Mesenchymal stem cell (in vitro differentiated cells and primary cell): ENCODE results near the gene U2AF1.
"Not testable (repeated sequence)": the region's sequence is repeated elsewhere in the genome, so short reads cannot be mapped to it uniquely, and the experiment has no call there.

ENCODE experiments used
- DNase-seq: peaks from one replicate; pipeline ENCODE4 v3.0.0-alpha.2; 2013
- H2AFZ ChIP-seq: one replicate; pipeline ENCODE4 v1.6.1; 2013; ENCODE audit warnings: low read depth, mild to moderate bottlenecking, control low read depth, inconsistent platforms, low read length, moderate library complexity
- H2AK5ac ChIP-seq: 2 replicates; pipeline ENCODE4 v1.6.1; 2013; ENCODE audit warnings: low read length, moderate library complexity, mild to moderate bottlenecking, inconsistent platforms; ENCODE audit not compliant: severe bottlenecking
- H2BK120ac ChIP-seq: one replicate; pipeline ENCODE4 v1.6.1; 2013; ENCODE audit warnings: low read depth, mild to moderate bottlenecking, inconsistent platforms, low read length, moderate library complexity
- H2BK12ac ChIP-seq, 2 experiments: one replicate each; pipeline ENCODE4 v1.6.1; 2013; ENCODE audit warnings: inconsistent platforms in 2 of 2, low read length in 2 of 2, mild to moderate bottlenecking in 2 of 2, moderate library complexity in 2 of 2, control low read depth in 1 of 2
- H2BK15ac ChIP-seq: one replicate; pipeline ENCODE4 v1.6.1; 2013; ENCODE audit warnings: mild to moderate bottlenecking, low read depth, inconsistent platforms; ENCODE audit not compliant: poor library complexity, severe bottlenecking
- H2BK5ac ChIP-seq: 2 replicates; pipeline ENCODE4 v1.6.1; 2013; ENCODE audit warnings: low read depth, mild to moderate bottlenecking, low read length, control low read depth, inconsistent platforms; ENCODE audit not compliant: poor library complexity, severe bottlenecking
- H3K14ac ChIP-seq, 2 experiments: one replicate each; pipeline ENCODE4 v1.6.1; 2013; ENCODE audit warnings: inconsistent platforms in 2 of 2, low read length in 2 of 2, control low read depth in 1 of 2, mild to moderate bottlenecking in 1 of 2, moderate library complexity in 1 of 2
- H3K18ac ChIP-seq, 2 experiments: one replicate each; pipeline ENCODE4 v1.6.1; 2013; ENCODE audit warnings: inconsistent platforms in 2 of 2, low read length in 2 of 2, control low read depth in 1 of 2, low read depth in 1 of 2, mild to moderate bottlenecking in 1 of 2
- H3K23ac ChIP-seq, 2 experiments: one replicate each; pipeline ENCODE4 v1.6.1; 2013; ENCODE audit warnings: inconsistent platforms in 2 of 2, low read length in 2 of 2, mild to moderate bottlenecking in 2 of 2, moderate library complexity in 2 of 2, control low read depth in 1 of 2
- H3K27ac ChIP-seq: 2 replicates; pipeline ENCODE4 v1.5.1; 2013; ENCODE audit warnings: mild to moderate bottlenecking, moderate library complexity, low read length, control low read depth, inconsistent platforms; ENCODE audit not compliant: poor library complexity, severe bottlenecking
- H3K27me3 ChIP-seq, 2 experiments: 2 replicates each; pipeline versions ENCODE4 v1.6.1 to v1.7.0; 2013; ENCODE audit warnings: low read length in 2 of 2, mild to moderate bottlenecking in 2 of 2, moderate library complexity in 2 of 2, control low read depth in 1 of 2, inconsistent platforms in 1 of 2; ENCODE audit not compliant: control insufficient read depth in 1 of 2, insufficient read depth in 1 of 2
- H3K36me3 ChIP-seq, 2 experiments: 2 replicates each; pipeline versions ENCODE4 v1.6.1 to v1.7.0; 2013; ENCODE audit warnings: low read length in 2 of 2, control low read depth in 1 of 2, inconsistent platforms in 1 of 2, low read depth in 1 of 2, mild to moderate bottlenecking in 1 of 2; ENCODE audit not compliant: insufficient read depth in 2 of 2, control insufficient read depth in 1 of 2
- H3K4ac ChIP-seq, 2 experiments: one replicate each; pipeline ENCODE4 v1.6.1; 2013; ENCODE audit warnings: inconsistent platforms in 2 of 2, low read length in 2 of 2, mild to moderate bottlenecking in 2 of 2, moderate library complexity in 2 of 2, control low read depth in 1 of 2, low read depth in 1 of 2
- H3K4me1 ChIP-seq: 2 replicates; pipeline ENCODE4 v1.6.1; 2013; ENCODE audit warnings: low read depth, low read length, control low read depth; ENCODE audit not compliant: control insufficient read depth, insufficient read depth
- H3K4me2 ChIP-seq: 2 replicates; pipeline ENCODE4 v1.6.1; 2013; ENCODE audit warnings: low read length, mild to moderate bottlenecking, inconsistent platforms; ENCODE audit not compliant: poor library complexity, severe bottlenecking
- H3K4me3 ChIP-seq, 2 experiments: 2 replicates each; pipeline versions ENCODE4 v1.5.1 to v1.7.0; 2013; ENCODE audit warnings: low read length in 2 of 2, mild to moderate bottlenecking in 2 of 2, control low read depth in 1 of 2, low read depth in 1 of 2; ENCODE audit not compliant: insufficient read depth in 1 of 2
- H3K79me1 ChIP-seq: replicated peaks from 2 replicates; pipeline ENCODE4 v1.6.1; 2013; ENCODE audit warnings: mild to moderate bottlenecking, control low read depth, low read length, inconsistent platforms; ENCODE audit not compliant: poor library complexity, severe bottlenecking
- H3K9ac ChIP-seq: 2 replicates; pipeline ENCODE4 v1.7.0; 2013; ENCODE audit warnings: mild to moderate bottlenecking, low read length, moderate library complexity
- H3K9me3 ChIP-seq: 2 replicates; pipeline ENCODE4 v1.7.0; 2013; ENCODE audit warnings: mild to moderate bottlenecking, low read length; ENCODE audit not compliant: control insufficient read depth
- H4K8ac ChIP-seq: one replicate; pipeline ENCODE4 v1.6.1; 2013; ENCODE audit warnings: inconsistent platforms, mild to moderate bottlenecking, low read length, moderate library complexity
- H4K91ac ChIP-seq: one replicate; pipeline ENCODE4 v1.6.1; 2013; ENCODE audit warnings: mild to moderate bottlenecking, low read length, inconsistent platforms
- WGBS: methylation state at CpG from one replicate; pipeline ENCODE4 v1.1.7; 2013; ENCODE audit warnings: mixed read lengths; 5-methylcytosine and 5-hydroxymethylcytosine counted together

Gene U2AF1

DNA sequence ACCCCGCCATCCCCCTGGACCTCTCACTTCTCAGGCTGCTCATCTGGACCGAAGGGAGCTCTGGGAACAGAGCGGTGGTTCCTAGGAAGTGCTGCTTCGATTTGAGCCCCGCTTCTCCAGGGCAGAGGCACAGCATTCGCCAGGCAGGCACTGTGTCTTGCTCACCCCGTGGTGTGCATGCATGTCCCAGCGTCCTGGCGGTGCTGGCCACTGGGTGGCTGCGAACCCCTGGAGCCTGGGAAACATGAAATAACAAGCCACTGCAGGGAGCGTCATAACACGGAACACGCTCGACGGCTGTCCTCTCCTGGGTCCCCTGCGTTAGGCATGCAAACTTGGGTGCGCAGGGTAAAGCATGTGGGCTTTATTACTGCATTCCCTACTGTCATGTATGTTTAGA is 17.9 kb downstream of the U2AF1 start:
- H2BK15ac ChIP-seq, H2BK120ac ChIP-seq, H4K8ac ChIP-seq, H3K9ac ChIP-seq, H3K79me1 ChIP-seq, H3K27me3 ChIP-seq, H3K27ac ChIP-seq, H3K23ac ChIP-seq, H3K9me3 ChIP-seq, H3K18ac ChIP-seq, H3K36me3 ChIP-seq, H2BK5ac ChIP-seq, H2BK12ac ChIP-seq, H4K91ac ChIP-seq, DNase-seq, H3K4ac ChIP-seq, H2AK5ac ChIP-seq, H2AFZ ChIP-seq, H3K4me3 ChIP-seq, H3K4me1 ChIP-seq, H3K14ac ChIP-seq, H3K4me2 ChIP-seq: not testable (repeated sequence)
- no CpG with 5 or more reads among the region's 17 CpGs for WGBS

DNA sequence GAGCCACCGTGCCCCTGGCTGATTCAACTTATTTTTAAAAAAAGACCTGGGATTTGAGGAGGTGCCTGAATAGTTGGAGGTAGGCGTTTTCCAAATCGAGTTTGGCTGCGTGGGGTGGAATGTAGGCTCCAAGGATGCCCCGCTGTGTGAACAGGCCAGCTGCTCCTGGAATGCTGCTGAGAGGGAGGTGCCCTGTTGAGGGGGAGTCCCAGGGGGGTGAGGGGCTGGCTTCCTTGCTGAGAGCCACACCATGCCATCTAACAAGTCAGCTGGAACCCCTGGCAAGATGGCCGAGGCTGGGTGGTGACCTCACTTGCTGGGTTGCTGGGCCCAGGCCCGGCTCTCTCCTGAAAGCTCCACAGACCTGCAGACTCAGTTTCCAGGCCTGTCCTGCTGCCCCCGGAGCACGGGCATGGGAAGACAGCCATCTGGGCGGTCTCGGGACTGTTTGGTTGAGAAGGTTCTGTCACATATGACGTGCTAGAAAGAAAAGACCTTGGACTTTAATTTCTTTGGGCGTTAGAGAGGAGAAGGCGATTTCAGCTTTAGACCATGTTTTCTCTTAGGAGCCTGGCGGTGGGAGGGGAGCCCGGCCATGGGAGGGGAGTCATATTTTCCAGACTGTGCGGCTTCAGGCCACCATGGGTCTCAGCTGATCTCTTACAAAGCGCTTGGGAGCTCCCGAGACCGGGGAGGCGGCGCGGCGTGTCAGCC is 24.6 kb downstream of the U2AF1 start:
- H2AFZ ChIP-seq, H2BK5ac ChIP-seq, H4K8ac ChIP-seq, H2BK120ac ChIP-seq, H3K14ac ChIP-seq, H3K36me3 ChIP-seq, H3K4me2 ChIP-seq, H3K79me1 ChIP-seq, H3K9ac ChIP-seq, H3K4ac ChIP-seq, H3K18ac ChIP-seq, H3K9me3 ChIP-seq, H2BK15ac ChIP-seq, H2AK5ac ChIP-seq, H3K27ac ChIP-seq, H3K4me1 ChIP-seq, H4K91ac ChIP-seq, DNase-seq, H3K4me3 ChIP-seq, H2BK12ac ChIP-seq, H3K23ac ChIP-seq, H3K27me3 ChIP-seq: not testable (repeated sequence)
- WGBS, result no CpG with 5 or more reads among the region's 24 CpGs

DNA sequence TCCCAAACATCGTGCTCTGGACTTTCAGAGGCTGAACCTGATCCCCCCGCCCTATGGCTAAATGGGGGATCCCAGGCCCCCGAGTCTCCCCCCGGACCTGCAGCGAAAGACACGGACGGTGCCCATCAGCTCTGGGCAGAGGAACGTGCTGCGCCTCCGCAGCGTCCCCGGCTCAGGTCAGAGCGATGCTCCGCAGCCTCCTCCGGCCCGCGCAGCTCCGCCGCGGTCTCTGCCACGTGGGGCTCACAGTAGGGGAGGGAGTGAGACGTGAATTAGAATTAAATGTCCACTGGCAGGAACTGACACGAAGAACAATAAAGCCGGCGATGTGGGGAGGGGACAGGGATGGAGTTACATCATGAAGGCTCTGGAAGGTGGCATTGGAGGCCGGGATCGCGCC is 30.7 kb downstream of the U2AF1 start:
- H3K14ac ChIP-seq, H3K36me3 ChIP-seq, H3K27me3 ChIP-seq, H3K23ac ChIP-seq, H3K4me2 ChIP-seq, H2BK120ac ChIP-seq, H3K79me1 ChIP-seq, H4K8ac ChIP-seq, H2BK5ac ChIP-seq, H2BK15ac ChIP-seq, H4K91ac ChIP-seq, H3K4me3 ChIP-seq, H3K27ac ChIP-seq, H3K9ac ChIP-seq, H2AK5ac ChIP-seq, DNase-seq, H3K9me3 ChIP-seq, H3K4ac ChIP-seq, H2AFZ ChIP-seq, H2BK12ac ChIP-seq, H3K18ac ChIP-seq, H3K4me1 ChIP-seq: not testable (repeated sequence)
- WGBS, result no CpG with 5 or more reads among the region's 28 CpGs

DNA sequence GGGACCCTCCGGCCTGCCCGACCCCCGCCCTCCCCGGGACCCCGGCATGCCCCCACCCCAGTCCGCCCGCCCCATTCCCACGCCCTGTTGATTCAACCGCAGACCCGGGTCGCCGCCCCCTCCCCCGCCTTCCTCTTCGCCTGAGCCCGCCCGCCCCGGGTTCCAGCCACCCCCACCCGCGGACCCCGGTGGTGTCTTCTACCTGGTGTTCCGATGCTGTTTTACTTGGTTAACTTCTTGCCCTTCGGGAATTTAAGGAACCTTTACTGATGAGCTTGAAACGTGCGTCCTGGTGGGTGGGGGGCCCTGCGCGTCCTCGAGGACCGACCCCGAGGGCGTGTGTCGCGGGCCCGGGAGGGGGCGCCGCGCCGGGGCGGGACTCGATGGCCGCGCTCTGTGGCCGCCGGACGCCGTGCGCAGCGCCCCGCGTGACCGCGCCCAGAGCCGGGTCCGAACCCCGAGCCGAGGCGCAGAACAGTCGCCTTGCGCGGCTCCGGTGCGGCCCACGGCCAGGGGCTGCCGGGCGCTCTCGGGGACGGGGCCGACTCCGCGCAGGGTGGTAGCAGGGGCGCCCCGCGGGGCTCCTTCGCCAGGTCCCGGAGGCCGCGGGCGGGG is 31.2 kb downstream of the U2AF1 start:
- H3K79me1 ChIP-seq, H3K23ac ChIP-seq, H3K4me3 ChIP-seq, H3K9me3 ChIP-seq, H3K18ac ChIP-seq, DNase-seq, H3K14ac ChIP-seq, H3K4me2 ChIP-seq, H2BK5ac ChIP-seq, H4K91ac ChIP-seq, H3K27ac ChIP-seq, H3K9ac ChIP-seq, H3K36me3 ChIP-seq, H2BK15ac ChIP-seq, H2AFZ ChIP-seq, H2BK12ac ChIP-seq, H3K27me3 ChIP-seq, H4K8ac ChIP-seq, H2AK5ac ChIP-seq, H3K4ac ChIP-seq, H3K4me1 ChIP-seq, H2BK120ac ChIP-seq: not testable (repeated sequence)
- WGBS, result no CpG with 5 or more reads among the region's 77 CpGs
